Measurements from ENCODE around the gene KCTD13. TPM values are rescaled to one million over a fixed set of nuclear protein-coding genes. Genes with fewer than 3 reads are reported as not detected.
"Not testable (repeated sequence)": the region's sequence is repeated elsewhere in the genome, so short reads cannot be mapped to it uniquely, and the experiment has no call there.

The KCTD13 gene
- total and polyA plus RNA-seq, 2 donors from 2014 or later: 9.9 to 25.8 TPM

DNA sequence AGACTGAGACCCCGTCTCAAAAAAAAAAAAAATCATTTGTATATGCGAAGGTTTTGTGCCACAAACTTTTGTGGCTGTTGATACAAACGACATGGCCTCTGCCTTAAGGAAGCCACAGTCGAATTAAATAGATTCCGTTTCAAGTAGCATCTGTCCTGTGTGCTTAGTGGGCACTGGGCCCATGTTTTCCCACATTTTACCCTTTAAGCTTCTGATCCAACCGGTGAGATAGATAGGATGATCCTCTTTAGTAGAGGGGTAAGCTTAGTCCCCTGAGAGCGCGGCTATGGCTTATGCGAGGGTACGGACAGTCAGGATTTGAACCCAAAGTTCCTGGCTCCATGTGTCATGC, 35.1 kb upstream of the KCTD13 start:
- no peak for TF ChIP-seq CTCF (IDR thresholded peaks at IDR 0.05; ENCODE audit: borderline replicate concordance, extremely low read depth, insufficient read depth)
- DNase-seq (no peak), FAIRE-seq (no peak)

DNA sequence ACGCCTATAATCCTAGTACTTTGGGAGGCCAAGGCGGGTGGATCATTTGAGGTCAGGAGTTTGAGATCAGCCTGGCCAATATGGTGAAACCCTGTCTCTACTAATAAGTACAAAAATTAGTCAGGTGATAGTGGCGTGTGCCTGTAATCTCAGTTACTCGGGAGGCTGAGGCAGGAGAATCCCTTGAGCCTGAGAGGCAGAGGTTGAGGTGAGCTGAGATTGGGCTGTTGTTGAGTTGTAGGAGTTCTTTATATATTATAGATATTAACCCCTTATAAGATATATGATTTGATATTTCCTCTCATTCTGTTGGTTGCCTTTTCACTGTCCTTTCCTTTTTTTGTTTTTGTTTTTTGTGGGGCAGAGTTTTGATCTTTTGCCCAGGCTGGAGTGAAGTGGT, 33.8 kb upstream of the KCTD13 start:
- H3K9ac ChIP-seq (ENCODE audit: low read length in 3 of 3); H3K27ac ChIP-seq (ENCODE audit: low read depth in 2 of 2, low read length in 2 of 2); H3K27me3 ChIP-seq (ENCODE audit: control insufficient read depth, insufficient read depth, low read length); FAIRE-seq; DNase-seq; H3K4me3 ChIP-seq (ENCODE audit: low read length in 3 of 3); intact Hi-C loops (cut with DNase I); H3K9me3 ChIP-seq (ENCODE audit: control insufficient read depth in 2 of 3, insufficient read depth in 1 of 3, low read length in 3 of 3); H3K36me3 ChIP-seq (ENCODE audit: control insufficient read depth in 2 of 3, insufficient read depth in 3 of 3, low read length in 3 of 3): not testable (repeated sequence)
- peaks cover 0 to 12% (median 3%) of the 10 kb centered on the region in 3 donors for H3K4me1 ChIP-seq (ENCODE audit: control insufficient read depth in 2 of 3, insufficient read depth in 2 of 3, low read depth in 1 of 3, low read length in 3 of 3)

More for the DNA sequence above, 35.1 kb upstream of the KCTD13 start:
- Histone ChIP-seq H3K4me3 (ENCODE audit: low read length in 3 of 3) (peak overlapping the region; percentile 84 to 86 (median 86)), H3K27me3 (ENCODE audit: control insufficient read depth, insufficient read depth, low read length) (no peaks in the 10 kb centered on the region), H3K27ac (ENCODE audit: low read depth in 2 of 2, low read length in 2 of 2) (peak overlapping the region; percentile 83 to 88), H3K9me3 (ENCODE audit: control insufficient read depth in 2 of 3, insufficient read depth in 1 of 3, low read length in 3 of 3) (no peaks in the 10 kb centered on the region), H3K4me1 (ENCODE audit: control insufficient read depth in 2 of 3, insufficient read depth in 2 of 3, low read depth in 1 of 3, low read length in 3 of 3) (peaks cover 0 to 12% (median 3%) of the 10 kb centered on the region in 3 donors), H3K36me3 (ENCODE audit: control insufficient read depth in 2 of 3, insufficient read depth in 3 of 3, low read length in 3 of 3) (no peaks in the 10 kb centered on the region), H3K9ac (ENCODE audit: low read length in 3 of 3) (peak overlapping the region in 2 of 3 donors; percentile 68 to 89)
- intact Hi-C loops (cut with DNase I): no loop called here

DNA sequence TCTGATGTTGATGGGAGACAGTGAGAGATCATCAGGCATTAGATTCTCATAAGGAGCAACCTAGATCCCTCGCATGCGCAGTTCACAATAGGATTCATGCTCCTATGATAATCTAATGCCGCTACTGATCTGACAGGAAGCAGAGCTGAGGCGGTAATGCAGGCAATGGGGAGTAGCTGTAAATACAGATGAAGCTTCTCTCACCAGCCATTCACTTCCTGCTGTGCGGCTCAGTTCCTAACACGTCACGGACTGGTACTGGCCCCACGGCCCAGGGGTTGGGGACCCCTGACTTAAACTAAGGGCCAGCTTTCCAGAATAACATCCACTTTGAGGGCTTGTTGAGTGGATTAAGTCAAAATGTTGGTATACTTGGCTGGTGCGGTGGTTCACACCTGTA, 33.3 kb upstream of the KCTD13 start:
- TF ChIP-seq CTCF (IDR thresholded peaks at IDR 0.05; ENCODE audit: borderline replicate concordance, extremely low read depth, insufficient read depth): no peak
- DNase-seq: no peak
- Histone ChIP-seq H3K27me3 (ENCODE audit: control insufficient read depth, insufficient read depth, low read length) (no peaks in the 10 kb centered on the region), H3K4me3 (ENCODE audit: low read length in 3 of 3) (no peak overlapping the region), H3K36me3 (ENCODE audit: control insufficient read depth in 2 of 3, insufficient read depth in 3 of 3, low read length in 3 of 3) (no peaks in the 10 kb centered on the region), H3K9me3 (ENCODE audit: control insufficient read depth in 2 of 3, insufficient read depth in 1 of 3, low read length in 3 of 3) (no peaks in the 10 kb centered on the region), H3K27ac (ENCODE audit: low read depth in 2 of 2, low read length in 2 of 2) (no peak overlapping the region), H3K4me1 (ENCODE audit: control insufficient read depth in 2 of 3, insufficient read depth in 2 of 3, low read depth in 1 of 3, low read length in 3 of 3) (peaks cover 0 to 12% (median 3%) of the 10 kb centered on the region in 3 donors), H3K9ac (ENCODE audit: low read length in 3 of 3) (no peak overlapping the region)
- intact Hi-C loops (cut with DNase I): no loop called here
- FAIRE-seq: no peak

DNA sequence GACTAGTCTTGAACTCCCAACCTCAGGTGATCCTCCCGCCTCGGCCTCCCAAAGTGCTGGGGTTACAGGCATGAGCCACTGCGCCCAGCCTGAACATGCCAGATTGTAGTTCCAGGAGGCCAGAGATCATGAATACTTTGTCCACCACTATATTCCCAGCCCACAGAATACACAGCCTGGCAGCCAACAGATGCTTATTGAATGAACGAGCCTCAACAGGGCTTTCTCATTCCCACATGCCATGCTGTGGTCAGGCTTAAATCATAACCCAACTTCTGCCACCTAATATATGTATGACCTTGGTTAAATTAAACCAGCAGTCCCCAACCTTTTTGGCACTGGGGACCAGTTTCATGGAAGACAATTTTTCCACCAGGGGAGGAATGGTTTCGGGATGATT, 32.7 kb upstream of the KCTD13 start:
- H3K27me3 ChIP-seq (ENCODE audit: control insufficient read depth, insufficient read depth, low read length): no peaks in the 10 kb centered on the region
- no peak overlapping the region for H3K4me3 ChIP-seq (ENCODE audit: low read length in 3 of 3)
- intact Hi-C loops (cut with DNase I): no loop called here
- H3K9me3 ChIP-seq (ENCODE audit: control insufficient read depth in 2 of 3, insufficient read depth in 1 of 3, low read length in 3 of 3): no peaks in the 10 kb centered on the region
- TF ChIP-seq CTCF (IDR thresholded peaks at IDR 0.05; ENCODE audit: borderline replicate concordance, extremely low read depth, insufficient read depth): no peak
- no peak overlapping the region for H3K9ac ChIP-seq (ENCODE audit: low read length in 3 of 3)
- H3K27ac ChIP-seq (ENCODE audit: low read depth in 2 of 2, low read length in 2 of 2): no peak overlapping the region
- no peaks in the 10 kb centered on the region for H3K36me3 ChIP-seq (ENCODE audit: control insufficient read depth in 2 of 3, insufficient read depth in 3 of 3, low read length in 3 of 3)
- peaks cover 0 to 12% (median 3%) of the 10 kb centered on the region in 3 donors for H3K4me1 ChIP-seq (ENCODE audit: control insufficient read depth in 2 of 3, insufficient read depth in 2 of 3, low read depth in 1 of 3, low read length in 3 of 3)
- DNase-seq (no peak), FAIRE-seq (no peak)
